ENCODE results near the gene TTC32. TPM values are rescaled to one million over a fixed set of nuclear protein-coding genes. Genes with fewer than 3 reads are reported as not detected.
A peak's percentile ranks its signal among the peaks of the same experiment; 100 is the strongest.

The TTC32 gene
- total RNA-seq, 2 donors from 2014 or later = 2.0 to 9.3 TPM

GRCh38 chr2:19872302-19872701 is 29.5 kb downstream of the TTC32 start:
- DNase-seq = peak in 1 of 4 donors; percentile 3
- Histone ChIP-seq H3K27me3 (no peaks in the 10 kb centered on the region), H3K4me1 (peaks cover 11% of the 10 kb centered on the region), H3K9me3 (no peaks in the 10 kb centered on the region), H3K36me3 (replicated peaks in 1 of 2; ENCODE audit: insufficient read depth in 1 of 2, low read depth in 2 of 2) (no peaks in the 10 kb centered on the region), H3K27ac (no peak overlapping the region), H3K4me3 (no peak overlapping the region)
- TF ChIP-seq CTCF (IDR thresholded peaks at IDR 0.05) (no peak), POLR2A (IDR thresholded peaks at IDR 0.05) (no peak)
- WGBS, 2 donors = 93 to 94% methylated on average over 3 of the region's 3 CpGs
- intact Hi-C loops (cut with DNase I) = no loop called here
- ATAC-seq = no peak

GRCh38 chr2:19871836-19872235 is 29.9 kb downstream of the TTC32 start:
- TF ChIP-seq CTCF (IDR thresholded peaks at IDR 0.05) = no peak
- TF ChIP-seq POLR2A (IDR thresholded peaks at IDR 0.05) = no peak
- WGBS, 2 donors = 87 to 92% methylated on average over 2 of the region's 2 CpGs
- Histone ChIP-seq H3K27ac (no peak overlapping the region), H3K4me3 (no peak overlapping the region), H3K9me3 (no peaks in the 10 kb centered on the region), H3K4me1 (peaks cover 11% of the 10 kb centered on the region), H3K27me3 (no peaks in the 10 kb centered on the region), H3K36me3 (replicated peaks in 1 of 2; ENCODE audit: insufficient read depth in 1 of 2, low read depth in 2 of 2) (no peaks in the 10 kb centered on the region)
- ATAC-seq (no peak), DNase-seq (peak in 1 of 4 donors; percentile 4)
- intact Hi-C loops (cut with DNase I) = no loop called here

- Histone ChIP-seq H3K4me3 (no peak overlapping the region), H3K27ac (no peak overlapping the region), H3K4me1 (peaks cover 11% of the 10 kb centered on the region), H3K27me3 (no peaks in the 10 kb centered on the region), H3K36me3 (replicated peaks in 1 of 2; ENCODE audit: insufficient read depth in 1 of 2, low read depth in 2 of 2) (no peaks in the 10 kb centered on the region), H3K9me3 (no peaks in the 10 kb centered on the region)
- no peak for DNase-seq
- WGBS, 2 donors = 70 to 82% methylated on average over 4 of the region's 4 CpGs
- intact Hi-C loops (cut with DNase I) = no loop called here
- ATAC-seq = no peak
- TF ChIP-seq CTCF (IDR thresholded peaks at IDR 0.05) (no peak), POLR2A (IDR thresholded peaks at IDR 0.05) (no peak)
Observed at GRCh38 chr2:19870792-19871191, 31.0 kb downstream of the TTC32 start.

GRCh38 chr2:19868701-19869580 is 32.8 kb downstream of the TTC32 start:
- no peaks in the 10 kb centered on the region for H3K27me3 ChIP-seq
- no peaks in the 10 kb centered on the region for H3K36me3 ChIP-seq (replicated peaks in 1 of 2; ENCODE audit: insufficient read depth in 1 of 2, low read depth in 2 of 2)
- no peak overlapping the region for H3K4me3 ChIP-seq
- no peaks in the 10 kb centered on the region for H3K9me3 ChIP-seq
- 22 to 48% methylated on average over 16 to 52 of the region's 52 CpGs for WGBS, 2 donors
- H3K27ac ChIP-seq = no peak overlapping the region
- DNase-seq (peak in 3 of 4 donors; percentile 28 to 47 (median 29)), ATAC-seq (no peak)
- peaks cover 11% of the 10 kb centered on the region for H3K4me1 ChIP-seq
- no peak for TF ChIP-seq CTCF (IDR thresholded peaks at IDR 0.05)
- TF ChIP-seq POLR2A (IDR thresholded peaks at IDR 0.05) = no peak
- intact Hi-C loops (cut with DNase I) = no loop called here

- no peak for DNase-seq
- no peak overlapping the region for H3K4me3 ChIP-seq
- 59 to 70% methylated on average over 7 of the region's 7 CpGs for WGBS, 2 donors
- TF ChIP-seq POLR2A (IDR thresholded peaks at IDR 0.05) (no peak), CTCF (IDR thresholded peaks at IDR 0.05) (no peak)
- H3K27ac ChIP-seq = no peak overlapping the region
- ATAC-seq = no peak
- peaks cover 18% of the 10 kb centered on the region for H3K4me1 ChIP-seq
- no peaks in the 10 kb centered on the region for H3K9me3 ChIP-seq
- H3K27me3 ChIP-seq = no peaks in the 10 kb centered on the region
- intact Hi-C loops (cut with DNase I) = no loop called here
- H3K36me3 ChIP-seq (replicated peaks in 1 of 2; ENCODE audit: insufficient read depth in 1 of 2, low read depth in 2 of 2) = no peaks in the 10 kb centered on the region
Observed at GRCh38 chr2:19868224-19868623, 33.6 kb downstream of the TTC32 start.
